Activated B cell treated with CpG ODN at 0.5 μM for 24 hours (primary cell): ENCODE results near the gene CSNK2A3. TPM values are rescaled to one million over a fixed set of nuclear protein-coding genes. Genes with fewer than 3 reads are reported as not detected.

Source experiments
- ATAC-seq: fragments of 200-7000 bp; cut with Tn5 transposase; one replicate; pipeline ENCODE4 v1.10.0; 2021; ENCODE audit warnings: low read depth, mild to moderate bottlenecking, moderate library complexity
- CTCF ChIA-PET: fragments of 350-600 bp; sonication (Branson Sonifier 250); formaldehyde crosslinking; loops from one replicate; lab custom pipeline; 2021; ENCODE audit warnings: antibody characterized with exemption; lab: Charles Lee
- POLR2A ChIA-PET: fragments of 350-600 bp; sonication (Branson Sonifier 250); formaldehyde crosslinking; loops from one replicate; lab custom pipeline; 2021; ENCODE audit warnings: antibody characterized with exemption; lab: Charles Lee
- DNase-seq: peaks from one replicate; pipeline ENCODE4 v3.0.0; 2022
- H3K27ac Mint-ChIP-seq: one replicate; pipeline ENCODE4 v1.8.0; 2020; ENCODE audit warnings: mixed read lengths
- H3K27me3 Mint-ChIP-seq: one replicate; pipeline ENCODE4 v1.8.0; 2021; ENCODE audit warnings: mixed read lengths
- H3K36me3 Mint-ChIP-seq: one replicate; pipeline ENCODE4 v1.8.0; 2021; ENCODE audit warnings: low read depth, mixed read lengths
- H3K4me1 Mint-ChIP-seq: one replicate; pipeline ENCODE4 v1.8.0; 2021; ENCODE audit warnings: mixed read lengths
- H3K4me3 Mint-ChIP-seq: one replicate; pipeline ENCODE4 v1.8.0; 2020; ENCODE audit warnings: mild to moderate bottlenecking, mixed read lengths
- H3K9me3 Mint-ChIP-seq: one replicate; pipeline ENCODE4 v1.8.0; 2020; ENCODE audit warnings: mixed read lengths
- CTCF ChIP-seq: fragments of 200-600 bp; IDR thresholded peaks from one replicate; pipeline ENCODE4 v1.8.0; 2022; ENCODE audit warnings: antibody characterized with exemption, mild to moderate bottlenecking
- intact Hi-C: fragments of 100-400 bp; cut with micrococcal nuclease; formaldehyde crosslinking; loops from one replicate; pipeline ENCODE4 v1.15.1; 2024
- total RNA-seq: library from RNA; stranded (reverse); gene quantifications from 2 replicates; pipeline ENCODE4 v1.2.3, GENCODE V29; 2022

Gene CSNK2A3
- total RNA-seq, 1 donor from 2014 or later: 0.24 TPM

GRCh38 chr11:11332141-11332710 is 20.8 kb downstream of the CSNK2A3 start:
- ChIA-PET CTCF (no interaction called here), POLR2A (no interaction called here)
- Mint-ChIP-seq H3K9me3 (no peaks in the 10 kb centered on the region), H3K27me3 (no peaks in the 10 kb centered on the region), H3K27ac (no peak overlapping the region), H3K36me3 (no peaks in the 10 kb centered on the region), H3K4me3 (no peak overlapping the region), H3K4me1 (no peaks in the 10 kb centered on the region)
- ATAC-seq (no peak), DNase-seq (no peak)
- intact Hi-C loops: no loop called here
- no peak for TF ChIP-seq CTCF

GRCh38 chr11:11329062-11329806 is 23.8 kb downstream of the CSNK2A3 start:
- ATAC-seq: no peak
- ChIA-PET CTCF (no interaction called here), POLR2A (no interaction called here)
- Mint-ChIP-seq H3K4me3 (no peak overlapping the region), H3K27ac (no peak overlapping the region), H3K4me1 (no peaks in the 10 kb centered on the region), H3K9me3 (peaks cover 4% of the 10 kb centered on the region), H3K27me3 (no peaks in the 10 kb centered on the region), H3K36me3 (no peaks in the 10 kb centered on the region)
- no peak for DNase-seq
- intact Hi-C loops: no loop called here
- no peak for TF ChIP-seq CTCF

GRCh38 chr11:11324090-11324489 is 29.0 kb downstream of the CSNK2A3 start:
- H3K4me1 Mint-ChIP-seq: no peaks in the 10 kb centered on the region
- no peak overlapping the region for H3K4me3 Mint-ChIP-seq
- H3K36me3 Mint-ChIP-seq: no peaks in the 10 kb centered on the region
- H3K27ac Mint-ChIP-seq: no peak overlapping the region
- intact Hi-C loops: no loop called here
- ATAC-seq (no peak), DNase-seq (no peak)
- CTCF ChIA-PET: no interaction called here
- H3K9me3 Mint-ChIP-seq: peaks cover 18% of the 10 kb centered on the region
- TF ChIP-seq CTCF: no peak
- H3K27me3 Mint-ChIP-seq: no peaks in the 10 kb centered on the region
- POLR2A ChIA-PET: no interaction called here

GRCh38 chr11:11322101-11322500 is 30.9 kb downstream of the CSNK2A3 start:
- TF ChIP-seq CTCF: no peak
- Mint-ChIP-seq H3K4me1 (no peaks in the 10 kb centered on the region), H3K9me3 (peaks cover 18% of the 10 kb centered on the region), H3K27me3 (no peaks in the 10 kb centered on the region), H3K4me3 (no peak overlapping the region), H3K36me3 (no peaks in the 10 kb centered on the region), H3K27ac (no peak overlapping the region)
- ATAC-seq: no peak
- ChIA-PET POLR2A (no interaction called here), CTCF (no interaction called here)
- no peak for DNase-seq
- intact Hi-C loops: no loop called here

- TF ChIP-seq CTCF: no peak
- Mint-ChIP-seq H3K9me3 (peaks cover 18% of the 10 kb centered on the region), H3K36me3 (no peaks in the 10 kb centered on the region), H3K4me1 (no peaks in the 10 kb centered on the region), H3K27me3 (no peaks in the 10 kb centered on the region), H3K4me3 (no peak overlapping the region), H3K27ac (no peak overlapping the region)
- intact Hi-C loops: no loop called here
- POLR2A ChIA-PET: no interaction called here
- DNase-seq: no peak
- CTCF ChIA-PET: no interaction called here
- no peak for ATAC-seq
Observed at GRCh38 chr11:11320825-11321224, 32.2 kb downstream of the CSNK2A3 start.
